WTC11 (cell line): ENCODE results near the gene CLSTN2. TPM values are rescaled to one million over a fixed set of nuclear protein-coding genes. Genes with fewer than 3 reads are reported as not detected.
A peak's percentile ranks its signal among the peaks of the same experiment; 100 is the strongest.

Experiments
- ATAC-seq: fragments of 200-7000 bp; cut with Tn5 transposase; 2 replicates; pipeline ENCODE4 v1.10.0; 2021; ENCODE audit warnings: mild to moderate bottlenecking, moderate library complexity
- CTCF ChIA-PET: fragments of 300-600 bp; sonication (Branson Sonifier 250); formaldehyde crosslinking; loops from one replicate; lab custom pipeline; 2021; ENCODE audit warnings: antibody characterized with exemption; lab: Charles Lee
- POLR2A ChIA-PET: fragments of 350-600 bp; sonication (Branson Sonifier 250); formaldehyde crosslinking; loops from one replicate; lab custom pipeline; 2021; ENCODE audit warnings: antibody characterized with exemption; lab: Charles Lee
- DNase-seq: peaks from one replicate; pipeline ENCODE4 v3.0.0; 2021; ENCODE audit warnings: low spot score
- H3K27ac Mint-ChIP-seq: 2 replicates; pipeline ENCODE4 v1.8.0; 2021; ENCODE audit warnings: mixed read lengths
- H3K27me3 Mint-ChIP-seq: 2 replicates; pipeline ENCODE4 v1.8.0; 2021; ENCODE audit warnings: low read depth, mild to moderate bottlenecking, moderate library complexity, mixed read lengths
- H3K36me3 Mint-ChIP-seq: 2 replicates; pipeline ENCODE4 v1.8.0; 2021; ENCODE audit warnings: mixed read lengths
- H3K4me1 Mint-ChIP-seq: 2 replicates; pipeline ENCODE4 v1.8.0; 2022; ENCODE audit warnings: mixed read lengths
- H3K4me3 Mint-ChIP-seq: 2 replicates; pipeline ENCODE4 v1.8.0; 2021; ENCODE audit warnings: mild to moderate bottlenecking, moderate library complexity, mixed read lengths
- H3K9me3 Mint-ChIP-seq: 2 replicates; pipeline ENCODE4 v1.8.0; 2021; ENCODE audit warnings: mixed read lengths
- CREB1 ChIP-seq: sonication (generic); formaldehyde crosslinking; IDR thresholded peaks from 2 replicates; pipeline ENCODE4 v1.8.0; 2023; ENCODE audit warnings: mild to moderate bottlenecking, missing genetic modification reagents
- E2F4 ChIP-seq: sonication (generic); formaldehyde crosslinking; IDR thresholded peaks from 2 replicates; pipeline ENCODE4 v1.8.1; 2022; ENCODE audit warnings: low read depth, mild to moderate bottlenecking, moderate library complexity, missing genetic modification reagents, borderline replicate concordance
- EMX1 ChIP-seq: fragments of 250-450 bp; sonication (Bioruptor Pico); IDR thresholded peaks from 2 replicates; pipeline ENCODE4 v1.8.0; 2021; ENCODE audit warnings: mild to moderate bottlenecking
- ESRRA ChIP-seq: sonication (generic); formaldehyde crosslinking; IDR thresholded peaks from 2 replicates; pipeline ENCODE4 v1.8.1; 2022; ENCODE audit warnings: mild to moderate bottlenecking, missing genetic modification reagents, borderline replicate concordance
- FOXK1 ChIP-seq: sonication (generic); formaldehyde crosslinking; IDR thresholded peaks from 2 replicates; pipeline ENCODE4 v1.8.0; 2022; ENCODE audit warnings: mild to moderate bottlenecking, moderate library complexity, missing genetic modification reagents
- GRHL2 ChIP-seq: fragments of 250-450 bp; sonication (Bioruptor Pico); IDR thresholded peaks from 2 replicates; pipeline ENCODE4 v1.8.0; 2022; ENCODE audit warnings: mild to moderate bottlenecking, moderate library complexity; ENCODE audit not compliant: insufficient replicate concordance, severe bottlenecking
- GTF2I ChIP-seq: fragments of 250-450 bp; sonication (Bioruptor Pico); conservative IDR thresholded peaks from 2 replicates; pipeline ENCODE4 v1.4.0; 2021; ENCODE audit warnings: mild to moderate bottlenecking
- HMGA2 ChIP-seq: fragments of 250-450 bp; sonication (Bioruptor Pico); IDR thresholded peaks from 2 replicates; pipeline ENCODE4 v1.4.0; 2021; ENCODE audit warnings: mild to moderate bottlenecking, moderate library complexity
- JAZF1 ChIP-seq: fragments of 250-450 bp; sonication (Bioruptor Pico); IDR thresholded peaks from 2 replicates; pipeline ENCODE4 v1.9.0; 2021; ENCODE audit warnings: moderate library complexity, mild to moderate bottlenecking, inconsistent platforms
- MLX ChIP-seq: sonication (generic); formaldehyde crosslinking; IDR thresholded peaks from 2 replicates; pipeline ENCODE4 v1.8.1; 2023; ENCODE audit warnings: mild to moderate bottlenecking, missing genetic modification reagents, moderate library complexity
- NFATC4 ChIP-seq: fragments of 250-450 bp; sonication (Bioruptor Pico); IDR thresholded peaks from 2 replicates; pipeline ENCODE4 v1.9.0; 2021; ENCODE audit warnings: mild to moderate bottlenecking
- NFE2L1 ChIP-seq: sonication (generic); formaldehyde crosslinking; IDR thresholded peaks from 2 replicates; pipeline ENCODE4 v1.8.1; 2023; ENCODE audit warnings: missing genetic modification reagents
- NR3C1 ChIP-seq: sonication (generic); formaldehyde crosslinking; conservative IDR thresholded peaks from 2 replicates; pipeline ENCODE4 v1.8.1; 2023; ENCODE audit warnings: low read depth, mild to moderate bottlenecking, missing genetic modification reagents
- OVOL2 ChIP-seq: fragments of 250-450 bp; sonication (Bioruptor Pico); IDR thresholded peaks from 2 replicates; pipeline ENCODE4 v1.9.0; 2021; ENCODE audit warnings: mild to moderate bottlenecking, borderline replicate concordance
- SMAD3 ChIP-seq: sonication (generic); formaldehyde crosslinking; IDR thresholded peaks from 2 replicates; pipeline ENCODE4 v1.8.0; 2022; ENCODE audit warnings: missing genetic modification reagents, mild to moderate bottlenecking, borderline replicate concordance
- TEAD1 ChIP-seq: sonication (generic); formaldehyde crosslinking; IDR thresholded peaks from 2 replicates; pipeline ENCODE4 v1.8.0; 2022; ENCODE audit warnings: mild to moderate bottlenecking, missing genetic modification reagents
- USF1 ChIP-seq: sonication (generic); formaldehyde crosslinking; IDR thresholded peaks from 2 replicates; pipeline ENCODE4 v1.8.0; 2022; ENCODE audit warnings: mild to moderate bottlenecking, missing genetic modification reagents
- ZNF232 ChIP-seq: sonication (generic); formaldehyde crosslinking; IDR thresholded peaks from 2 replicates; pipeline ENCODE4 v1.8.0; 2022; ENCODE audit warnings: mild to moderate bottlenecking, missing genetic modification reagents
- ZNF425 ChIP-seq: fragments of 250-450 bp; sonication (Bioruptor Pico); conservative IDR thresholded peaks from 2 replicates; pipeline ENCODE4 v1.9.0; 2021; ENCODE audit warnings: mild to moderate bottlenecking
- ZNF512 ChIP-seq: sonication (generic); formaldehyde crosslinking; IDR thresholded peaks from 2 replicates; pipeline ENCODE4 v1.8.1; 2022; ENCODE audit warnings: missing genetic modification reagents, borderline replicate concordance
- ZNF532 ChIP-seq: fragments of 250-450 bp; sonication (Bioruptor Pico); IDR thresholded peaks from 2 replicates; pipeline ENCODE4 v1.9.0; 2021; ENCODE audit warnings: mild to moderate bottlenecking, borderline replicate concordance
- total RNA-seq: library from RNA; stranded (reverse); gene quantifications from 3 replicates; pipeline ENCODE4 v1.2.3, GENCODE V29; 2021

The CLSTN2 gene
- total RNA-seq, 1 experiment from 2014 or later = 0.35 TPM

- 0 out of 2 replicates have a peak, but pooled peaks have one; percentile 40 for TF ChIP-seq TEAD1 (CRISPR knock-in tag)
- TF ChIP-seq CREB1 (CRISPR knock-in tag) = no peak
- no peak for TF ChIP-seq NFE2L1 (CRISPR knock-in tag)
Measured at GRCh38 chr3:140510303-140510861, 575.4 kb downstream of the CLSTN2 start (continued).

- no peak for TF ChIP-seq HMGA2 (CRISPR knock-in tag)
- 0 out of 2 replicates have a peak, but pooled peaks have one; percentile 16 for TF ChIP-seq ZNF232 (CRISPR knock-in tag)
- no peak for TF ChIP-seq E2F4 (CRISPR knock-in tag)
- Mint-ChIP-seq H3K27ac (no peak overlapping the region), H3K4me3 (no peak overlapping the region), H3K36me3 (peaks cover 21% of the 10 kb centered on the region), H3K9me3 (peaks cover 52% of the 10 kb centered on the region), H3K4me1 (peaks cover 15% of the 10 kb centered on the region), H3K27me3 (peaks cover 6% of the 10 kb centered on the region)
- ChIA-PET POLR2A (no interaction called here), CTCF (no interaction called here)
- peak; percentile 41 for DNase-seq
- peak; percentile 93 for ATAC-seq
Measured at GRCh38 chr3:140521751-140522445, 586.9 kb downstream of the CLSTN2 start.

GRCh38 chr3:140522653-140523380, 587.8 kb downstream of the CLSTN2 start:
- ChIA-PET POLR2A (no interaction called here), CTCF (no interaction called here)
- Mint-ChIP-seq H3K9me3 (peaks cover 43% of the 10 kb centered on the region), H3K36me3 (peaks cover 13% of the 10 kb centered on the region), H3K4me3 (no peak overlapping the region), H3K4me1 (peaks cover 15% of the 10 kb centered on the region), H3K27ac (no peak overlapping the region), H3K27me3 (peaks cover 6% of the 10 kb centered on the region)
- ATAC-seq (no peak), DNase-seq (no peak)
- TF ChIP-seq ZNF425 (CRISPR knock-in tag) (no peak), NFATC4 (CRISPR knock-in tag) (no peak), JAZF1 (CRISPR knock-in tag) (no peak), ZNF532 (no peak), NR3C1 (CRISPR knock-in tag) (no peak), FOXK1 (CRISPR knock-in tag) (no peak), USF1 (no peak), EMX1 (CRISPR knock-in tag) (no peak), OVOL2 (CRISPR knock-in tag) (no peak), SMAD3 (CRISPR knock-in tag) (no peak), GTF2I (no peak), ZNF512 (CRISPR knock-in tag) (no peak), ESRRA (CRISPR knock-in tag) (no peak), MLX (CRISPR knock-in tag) (no peak), GRHL2 (no peak)
